Adipocyte (in vitro differentiated cells): Measurements from ENCODE around the gene PURA.
A peak's percentile ranks its signal among the peaks of the same experiment; 100 is the strongest.

Experiments
- DNase-seq: peaks from one replicate; pipeline ENCODE4 v3.0.0-alpha.2; 2015; ENCODE audit warnings: low read depth
- H3K27me3 ChIP-seq: replicated peaks from 2 replicates; pipeline ENCODE4 v1.7.0; 2013; ENCODE audit warnings: mild to moderate bottlenecking, low read length, moderate library complexity; ENCODE audit not compliant: control insufficient read depth, insufficient read depth
- H3K36me3 ChIP-seq: 2 replicates; pipeline ENCODE4 v1.7.0; 2013; ENCODE audit warnings: low read length, mild to moderate bottlenecking, moderate library complexity; ENCODE audit not compliant: control insufficient read depth, insufficient read depth, severe bottlenecking
- H3K4me1 ChIP-seq: 2 replicates; pipeline ENCODE4 v1.7.0; 2013; ENCODE audit warnings: mild to moderate bottlenecking, low read length, moderate library complexity; ENCODE audit not compliant: control insufficient read depth, insufficient read depth
- H3K4me3 ChIP-seq: 2 replicates; pipeline ENCODE4 v1.7.0; 2013; ENCODE audit warnings: mild to moderate bottlenecking, low read length, moderate library complexity
- H3K9ac ChIP-seq: 2 replicates; pipeline ENCODE4 v1.7.0; 2013; ENCODE audit warnings: mild to moderate bottlenecking, low read length, moderate library complexity
- H3K9me3 ChIP-seq: 2 replicates; pipeline ENCODE4 v1.7.0; 2013; ENCODE audit warnings: mild to moderate bottlenecking, low read length, moderate library complexity; ENCODE audit not compliant: control insufficient read depth

Gene PURA

DNA sequence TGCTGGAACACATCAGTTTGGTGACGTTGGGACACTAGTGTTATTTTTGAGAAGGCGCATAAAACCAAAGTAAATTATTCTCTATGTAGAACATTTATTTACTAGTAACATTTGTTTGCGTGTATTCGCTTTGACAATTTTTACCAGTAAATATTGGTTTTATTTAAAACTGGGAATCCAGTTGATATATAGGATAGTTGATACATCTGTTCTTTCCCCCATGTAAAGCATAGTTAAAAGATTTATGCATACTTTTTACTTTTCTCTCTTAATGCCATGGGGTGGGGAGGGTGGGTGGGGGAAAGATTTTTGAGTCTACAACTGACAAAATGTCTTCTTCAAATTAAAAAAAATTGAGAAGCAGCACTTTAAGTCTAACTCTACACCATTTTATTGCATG lies 11.7 kb downstream of the PURA start, which contains the start of gene IGIP:
TSS of gene IGIP (plus strand) at position 301 of the 400 bp plus-strand sequence. CDS start 2,540 bp downstream, outside the sequence.
- Histone ChIP-seq H3K4me1 (peaks cover 24% of the 10 kb centered on the region), H3K4me3 (no peak within 1 kb of the TSS), H3K9me3 (no peaks in the 10 kb centered on the region), H3K9ac (no peak within 1 kb of the TSS), H3K36me3 (no peaks in the 10 kb centered on the region), H3K27me3 (no peaks in the 10 kb centered on the region)
- no peak for DNase-seq

DNA sequence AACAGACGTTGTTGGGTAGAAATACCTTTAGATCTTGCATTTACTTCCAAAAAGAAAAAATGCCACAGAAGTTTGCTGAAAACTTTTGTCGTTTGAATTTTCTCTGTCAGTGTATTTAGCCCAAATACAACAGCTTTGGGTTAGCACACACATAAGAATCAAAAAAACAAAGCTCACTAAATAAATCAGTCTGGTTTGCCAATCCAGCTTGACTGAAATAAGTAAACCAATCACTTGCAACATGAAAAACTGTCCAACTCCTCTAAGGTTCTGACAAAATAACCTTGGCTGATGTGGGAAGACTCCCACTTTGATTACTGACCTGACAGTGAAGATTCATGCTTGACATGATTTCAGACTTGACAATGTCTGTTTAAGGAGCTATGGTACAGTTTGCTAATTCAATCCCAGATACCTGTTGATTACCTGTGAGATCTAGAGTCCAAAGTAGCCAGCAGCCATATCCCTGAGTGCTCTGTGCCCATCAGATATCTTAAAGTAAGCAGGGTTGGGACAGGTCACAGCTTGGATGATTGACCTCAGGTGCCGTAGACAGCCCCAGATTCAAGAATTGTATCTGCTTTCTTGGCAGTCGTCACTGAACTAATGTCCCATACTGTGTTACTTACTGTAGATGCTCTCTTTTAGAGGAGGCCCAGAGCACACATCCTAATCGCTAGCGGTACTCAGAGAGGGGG lies 12.6 kb downstream of the PURA start:
- Histone ChIP-seq H3K27me3 (no peaks in the 10 kb centered on the region), H3K9me3 (no peaks in the 10 kb centered on the region), H3K4me1 (peaks cover 16% of the 10 kb centered on the region)

DNA sequence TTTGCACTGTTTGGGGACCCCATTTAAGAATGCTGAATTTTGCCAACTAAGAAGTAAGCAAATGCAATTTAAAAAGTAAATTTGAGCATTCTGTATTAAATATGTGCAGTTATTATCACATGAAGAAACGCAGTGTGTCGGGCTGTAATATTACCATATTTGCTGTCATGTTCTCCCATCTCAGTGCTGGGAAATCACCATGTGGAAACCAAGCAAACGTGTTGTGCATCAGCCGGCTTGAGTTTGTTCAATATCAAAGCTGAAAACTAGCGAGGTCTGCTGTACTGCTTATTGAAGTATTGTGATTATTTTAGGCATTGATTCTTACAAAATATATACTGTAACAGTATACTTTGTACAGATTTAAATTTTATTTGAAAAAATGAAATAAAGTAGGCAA lies 14.5 kb downstream of the PURA start:
- DNase-seq = no peak
- Histone ChIP-seq H3K9ac (no peak overlapping the region), H3K9me3 (no peaks in the 10 kb centered on the region), H3K4me3 (no peak overlapping the region), H3K27me3 (no peaks in the 10 kb centered on the region), H3K36me3 (no peaks in the 10 kb centered on the region), H3K4me1 (peaks cover 21% of the 10 kb centered on the region)

More for the DNA sequence above, 12.6 kb downstream of the PURA start:
- DNase-seq = no peak
- Histone ChIP-seq H3K4me3 (no peak overlapping the region), H3K9ac (no peak overlapping the region), H3K36me3 (no peaks in the 10 kb centered on the region)

DNA sequence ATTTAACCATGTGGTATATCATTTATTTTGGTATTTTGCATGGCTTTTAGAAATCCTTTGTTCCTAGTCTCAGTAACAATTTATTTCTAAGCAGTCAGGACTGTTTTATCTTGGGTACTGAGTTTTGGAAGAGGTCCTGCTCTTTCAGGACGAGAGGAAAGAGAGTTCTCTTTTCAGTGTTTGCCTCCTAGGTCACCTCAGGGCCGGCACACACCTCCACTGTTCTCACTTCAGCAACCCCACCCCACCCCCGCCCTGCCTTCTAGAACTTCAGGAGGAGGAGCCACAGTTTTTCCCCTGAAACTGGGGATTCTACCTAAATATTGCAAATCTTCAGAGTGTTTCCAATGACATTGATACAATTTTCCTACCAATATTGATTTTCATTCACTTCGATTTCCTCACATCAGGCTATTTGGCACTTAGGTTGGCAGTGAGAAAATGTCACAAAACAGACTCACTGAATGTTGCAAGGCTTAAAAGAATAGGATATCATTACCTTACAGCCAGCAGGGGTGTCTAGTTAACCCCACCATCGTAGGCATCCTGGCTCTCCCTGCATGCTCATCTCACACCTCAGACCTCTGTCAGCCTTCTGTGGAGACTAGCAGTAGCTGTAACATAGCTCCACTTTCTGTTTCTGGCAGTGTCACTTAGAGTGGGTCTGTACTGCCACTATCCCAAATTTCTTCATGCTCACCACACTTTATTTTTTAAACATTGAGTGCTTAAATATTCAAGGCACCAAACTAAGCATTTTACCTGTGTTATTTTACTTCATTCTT lies 17.2 kb downstream of the PURA start:
- H3K4me3 ChIP-seq = no peak overlapping the region
- no peak for DNase-seq
- H3K9me3 ChIP-seq = no peaks in the 10 kb centered on the region
- H3K9ac ChIP-seq = no peak overlapping the region
- H3K4me1 ChIP-seq = peaks cover 11% of the 10 kb centered on the region
- H3K27me3 ChIP-seq = no peaks in the 10 kb centered on the region
- H3K36me3 ChIP-seq = no peaks in the 10 kb centered on the region

DNA sequence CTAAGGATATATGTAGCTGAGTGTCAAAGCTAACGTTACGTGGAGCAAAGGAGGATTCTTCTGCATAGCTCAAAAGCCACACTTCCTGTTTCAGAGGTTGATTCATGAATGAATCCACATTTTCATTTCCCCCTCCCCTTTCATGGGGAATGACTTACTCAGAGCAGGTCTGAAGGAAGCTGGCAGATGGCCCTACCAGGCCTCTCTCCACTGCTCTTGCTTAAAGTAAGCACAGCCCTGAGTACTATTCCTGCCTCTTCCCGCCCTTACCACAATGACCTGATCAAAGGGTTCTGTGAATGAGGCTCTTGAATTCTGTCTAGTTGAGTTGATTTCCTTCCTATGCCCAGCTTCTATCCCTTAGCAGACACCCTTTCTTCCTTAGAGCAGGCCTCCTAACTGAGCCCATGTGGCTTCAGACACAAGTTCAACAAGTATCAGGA lies 18.1 kb downstream of the PURA start:
- H3K9ac ChIP-seq = no peak overlapping the region
- no peaks in the 10 kb centered on the region for H3K36me3 ChIP-seq
- peaks cover 11% of the 10 kb centered on the region for H3K4me1 ChIP-seq
- H3K4me3 ChIP-seq = no peak overlapping the region
- DNase-seq = peak; percentile 69
- no peaks in the 10 kb centered on the region for H3K9me3 ChIP-seq
- H3K27me3 ChIP-seq = no peaks in the 10 kb centered on the region

DNA sequence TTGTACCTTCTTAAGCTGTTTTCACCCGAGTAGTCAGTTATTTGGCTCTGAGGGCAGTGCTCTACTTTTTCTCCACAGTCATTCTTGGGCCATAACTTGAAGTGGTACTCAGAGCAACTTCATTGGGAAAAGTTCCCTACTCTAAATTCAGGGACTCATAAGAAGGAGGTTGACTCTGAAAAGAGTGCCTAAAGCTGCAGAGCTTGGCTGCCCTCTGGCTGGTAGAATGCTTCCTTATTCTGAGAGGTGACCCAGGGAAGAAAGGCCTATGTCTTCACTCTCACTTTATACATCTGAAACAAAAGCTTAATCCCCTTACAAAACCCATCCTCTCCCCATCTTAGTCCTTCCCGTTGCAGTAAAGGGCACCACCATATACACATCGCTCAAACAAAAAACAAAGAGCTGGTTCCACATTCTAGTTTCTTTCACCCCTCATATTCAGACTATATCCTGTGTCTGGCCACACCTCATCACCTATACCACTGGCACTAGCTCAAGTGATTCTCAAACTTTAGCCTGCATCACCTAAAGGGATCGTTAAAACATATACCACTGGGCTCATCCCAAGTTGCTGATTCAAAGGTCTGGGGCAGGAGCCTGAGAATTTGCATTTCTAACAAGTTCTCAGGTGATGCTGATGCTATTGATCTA lies 19.7 kb downstream of the PURA start:
- Histone ChIP-seq H3K4me1 (peaks cover 11% of the 10 kb centered on the region), H3K36me3 (no peaks in the 10 kb centered on the region), H3K27me3 (no peaks in the 10 kb centered on the region), H3K9me3 (no peaks in the 10 kb centered on the region), H3K9ac (no peak overlapping the region), H3K4me3 (no peak overlapping the region)
- no peak for DNase-seq

DNA sequence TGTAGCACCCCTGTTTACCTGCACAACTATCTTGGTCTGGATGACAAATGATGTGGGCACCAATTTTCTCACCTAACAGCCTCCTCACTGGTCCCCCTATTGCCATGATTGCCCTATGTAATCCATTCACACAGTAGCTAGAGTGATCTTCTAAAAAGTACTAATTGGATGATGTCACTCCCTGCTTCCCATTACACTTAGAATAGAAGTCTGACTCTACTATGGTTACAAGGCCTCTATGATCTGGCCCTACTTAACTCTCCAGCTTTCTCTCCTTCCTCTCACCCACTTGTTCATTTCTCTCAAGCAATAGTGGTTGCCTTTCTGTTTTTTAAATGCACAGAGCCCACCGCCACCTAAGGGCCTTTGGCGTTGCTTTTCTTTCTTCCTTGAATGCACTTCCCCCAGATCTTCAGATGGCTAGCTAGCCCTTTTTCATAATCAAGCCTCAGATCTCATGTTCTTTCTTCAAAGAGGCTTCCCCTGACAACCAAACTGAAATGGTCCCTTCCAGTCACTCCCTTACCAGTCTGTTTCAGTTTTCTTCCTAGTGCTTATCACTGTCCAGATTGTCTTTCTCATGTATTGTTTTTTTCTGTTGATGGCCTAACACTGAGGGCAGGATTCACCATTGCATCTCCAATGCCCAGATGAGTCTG lies 20.5 kb downstream of the PURA start:
- no peak for DNase-seq

DNA sequence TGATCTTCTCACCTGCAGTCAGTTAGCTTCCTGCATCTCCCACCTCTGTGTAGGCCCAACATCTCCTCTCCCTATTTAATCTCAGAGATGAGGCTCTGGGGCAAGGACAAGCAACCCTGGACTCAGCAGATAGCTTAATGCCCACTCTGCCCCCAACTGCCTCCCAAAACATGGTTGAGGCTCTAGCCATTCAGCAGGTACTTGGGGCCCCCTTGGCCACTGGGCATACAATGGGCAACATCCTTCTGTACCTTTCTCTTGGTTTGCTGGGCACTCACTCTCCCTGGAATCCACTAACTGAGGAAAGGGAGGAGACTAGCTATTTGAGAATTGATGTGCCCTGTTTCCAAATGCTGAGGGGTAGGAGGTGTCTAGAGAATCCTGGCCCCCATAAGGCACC lies 21.2 kb downstream of the PURA start:
- H3K36me3 ChIP-seq = no peaks in the 10 kb centered on the region
- H3K4me1 ChIP-seq = peaks cover 13% of the 10 kb centered on the region
- no peak for DNase-seq
- H3K27me3 ChIP-seq = no peaks in the 10 kb centered on the region
- no peak overlapping the region for H3K9ac ChIP-seq
- no peak overlapping the region for H3K4me3 ChIP-seq
- no peaks in the 10 kb centered on the region for H3K9me3 ChIP-seq

More for the DNA sequence above, 20.5 kb downstream of the PURA start:
- Histone ChIP-seq H3K9ac (no peak overlapping the region), H3K4me3 (no peak overlapping the region), H3K27me3 (no peaks in the 10 kb centered on the region), H3K36me3 (no peaks in the 10 kb centered on the region), H3K4me1 (peaks cover 11% of the 10 kb centered on the region), H3K9me3 (no peaks in the 10 kb centered on the region)

DNA sequence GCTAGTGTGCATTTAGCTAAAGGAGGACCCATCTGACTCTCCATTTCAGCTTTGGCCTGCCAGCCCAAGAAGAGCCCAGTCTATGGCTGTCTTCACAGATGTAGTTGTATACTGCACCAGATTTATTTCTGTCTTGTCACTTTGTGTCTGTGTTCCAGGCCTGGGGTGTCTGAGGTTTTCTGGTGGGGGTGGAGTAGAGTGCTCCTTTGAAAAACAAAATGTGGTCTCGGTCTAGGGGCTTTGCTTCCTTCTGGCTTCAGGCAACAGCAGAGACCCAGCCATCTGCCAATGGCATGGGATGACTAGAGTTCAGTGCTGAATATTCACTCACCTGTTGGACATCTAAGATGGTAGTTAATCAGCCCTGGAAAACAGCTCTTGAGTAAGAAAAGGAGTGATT lies 22.7 kb downstream of the PURA start:
- Histone ChIP-seq H3K27me3 (no peaks in the 10 kb centered on the region), H3K4me1 (peaks cover 25% of the 10 kb centered on the region), H3K4me3 (no peak overlapping the region), H3K36me3 (no peaks in the 10 kb centered on the region), H3K9me3 (no peaks in the 10 kb centered on the region), H3K9ac (no peak overlapping the region)
- no peak for DNase-seq

DNA sequence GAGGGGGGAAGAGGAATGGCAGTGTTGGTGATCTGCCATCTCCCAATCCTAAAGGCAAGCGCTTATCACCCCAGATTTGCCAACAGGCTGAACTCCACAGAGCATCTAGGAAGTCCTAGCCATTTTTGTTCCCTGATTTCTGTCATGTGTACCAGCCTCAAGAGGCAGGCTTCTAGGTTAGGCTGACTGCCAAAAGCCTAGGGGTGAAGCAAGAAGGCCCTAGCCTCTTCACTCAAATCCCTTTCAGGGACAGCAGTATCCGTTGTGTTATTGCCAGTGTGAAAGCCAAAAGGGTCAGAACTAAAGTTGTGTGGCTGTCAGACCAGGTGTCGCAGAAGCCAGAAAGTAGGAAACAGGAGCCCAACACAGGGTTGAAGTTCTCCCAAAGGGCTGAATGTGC lies 26.5 kb downstream of the PURA start:
- H3K36me3 ChIP-seq = no peaks in the 10 kb centered on the region

DNA sequence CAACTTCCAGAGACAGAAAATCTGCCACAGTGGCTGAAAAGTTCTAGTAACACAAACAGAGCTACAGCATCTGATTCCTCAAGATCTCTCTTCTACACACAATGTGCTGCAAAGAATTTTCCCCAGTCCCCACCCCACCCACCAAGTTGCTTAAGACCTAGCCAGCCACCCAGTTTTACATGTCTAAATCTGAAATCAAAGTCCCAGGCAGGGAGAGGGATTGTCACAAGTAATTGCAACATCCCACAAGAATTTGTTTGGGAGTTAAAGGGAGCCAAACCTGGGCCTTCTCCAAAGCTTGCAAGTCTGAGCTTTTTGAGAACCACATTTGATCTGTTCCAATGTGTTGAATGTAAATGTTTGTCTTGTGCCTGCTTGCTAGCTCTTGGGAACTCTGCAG lies 27.3 kb downstream of the PURA start:
- Histone ChIP-seq H3K4me1 (peaks cover 27% of the 10 kb centered on the region), H3K9me3 (no peaks in the 10 kb centered on the region), H3K4me3 (peak overlapping the region; percentile 48), H3K27me3 (no peaks in the 10 kb centered on the region), H3K36me3 (no peaks in the 10 kb centered on the region), H3K9ac (peak overlapping the region; percentile 28)
- DNase-seq = peak; percentile 92

More for the DNA sequence above, 26.5 kb downstream of the PURA start:
- peak overlapping the region; percentile 48 for H3K4me3 ChIP-seq
- no peaks in the 10 kb centered on the region for H3K9me3 ChIP-seq
- H3K27me3 ChIP-seq = no peaks in the 10 kb centered on the region
- H3K9ac ChIP-seq = no peak overlapping the region
- H3K4me1 ChIP-seq = peaks cover 21% of the 10 kb centered on the region
- no peak for DNase-seq
